Suprapubic skin (tissue), 3 donors: ENCODE measurements around the gene CALN1.

ENCODE experiments used
- POLR2A ChIP-seq, 2 donors: fragments of 450-650 bp; IDR thresholded peaks; one replicate each; pipeline ENCODE4 v1.6.1; 2017; ENCODE audit warnings: antibody characterized with exemption in 2 of 2, mild to moderate bottlenecking in 2 of 2, moderate library complexity in 2 of 2
- TF ChIP-seq, protein P1 (sequence below), 2 donors: fragments of 200-600 bp in 1 of 2; fragments of 450-650 bp in 1 of 2; sonication (generic) in 1 of 2; IDR thresholded peaks; one replicate each; pipeline ENCODE4 v1.5.1; 2016 to 2019; ENCODE audit warnings: antibody characterized with exemption in 2 of 2, mild to moderate bottlenecking in 1 of 2, moderate library complexity in 1 of 2

DNA sequence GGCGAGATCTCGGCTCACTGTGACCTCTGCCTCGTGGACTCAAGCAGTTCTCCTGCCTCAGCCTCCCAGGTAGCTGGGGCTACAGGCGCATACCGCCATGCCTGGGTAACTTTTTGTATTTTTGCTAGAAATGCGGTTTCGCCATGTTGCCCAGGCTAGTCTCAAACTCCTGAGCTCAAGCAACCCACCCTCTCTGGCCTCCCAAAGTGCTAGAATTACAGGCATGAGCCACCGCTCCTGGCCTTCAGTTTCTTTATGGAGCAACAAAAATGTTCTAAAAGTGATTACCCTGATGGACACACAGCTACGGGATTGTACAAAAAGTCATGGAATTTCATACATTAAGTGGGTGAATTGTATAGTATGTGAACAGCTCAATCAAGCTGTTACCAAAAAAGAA is 216.0 kb downstream of the CALN1 start:
- TF ChIP-seq, protein P1, sequence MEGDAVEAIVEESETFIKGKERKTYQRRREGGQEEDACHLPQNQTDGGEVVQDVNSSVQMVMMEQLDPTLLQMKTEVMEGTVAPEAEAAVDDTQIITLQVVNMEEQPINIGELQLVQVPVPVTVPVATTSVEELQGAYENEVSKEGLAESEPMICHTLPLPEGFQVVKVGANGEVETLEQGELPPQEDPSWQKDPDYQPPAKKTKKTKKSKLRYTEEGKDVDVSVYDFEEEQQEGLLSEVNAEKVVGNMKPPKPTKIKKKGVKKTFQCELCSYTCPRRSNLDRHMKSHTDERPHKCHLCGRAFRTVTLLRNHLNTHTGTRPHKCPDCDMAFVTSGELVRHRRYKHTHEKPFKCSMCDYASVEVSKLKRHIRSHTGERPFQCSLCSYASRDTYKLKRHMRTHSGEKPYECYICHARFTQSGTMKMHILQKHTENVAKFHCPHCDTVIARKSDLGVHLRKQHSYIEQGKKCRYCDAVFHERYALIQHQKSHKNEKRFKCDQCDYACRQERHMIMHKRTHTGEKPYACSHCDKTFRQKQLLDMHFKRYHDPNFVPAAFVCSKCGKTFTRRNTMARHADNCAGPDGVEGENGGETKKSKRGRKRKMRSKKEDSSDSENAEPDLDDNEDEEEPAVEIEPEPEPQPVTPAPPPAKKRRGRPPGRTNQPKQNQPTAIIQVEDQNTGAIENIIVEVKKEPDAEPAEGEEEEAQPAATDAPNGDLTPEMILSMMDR (IDR thresholded peaks at IDR 0.05), result no peak
- no peak for TF ChIP-seq POLR2A (IDR thresholded peaks at IDR 0.05)
